Measurements from ENCODE around the gene PPCDC. TPM values are rescaled to one million over a fixed set of nuclear protein-coding genes. Genes with fewer than 3 reads are reported as not detected.
A peak's percentile ranks its signal among the peaks of the same experiment; 100 is the strongest.

The PPCDC gene
- total and polyA plus RNA-seq, 10 of the 15 experiments (the other 5 are each of a cell fraction or from before 2014, with no cell fraction given): 32.5 to 135 (median 55.0) TPM

- TF ChIP-seq STAT3 (IDR thresholded peaks at IDR 0.05; ENCODE audit: low read depth, low read length) (no peak), BRCA1 (IDR thresholded peaks at IDR 0.05; ENCODE audit: low read depth, low read length) (no peak), NRF1 (conservative IDR thresholded peaks at IDR 0.05; ENCODE audit: low read depth, low read length) (no peak), SP1 (IDR thresholded peaks at IDR 0.05; ENCODE audit: low read depth, low read length) (no peak), MEF2A (IDR thresholded peaks at IDR 0.05; ENCODE audit: insufficient read depth, low read depth, low read length) (peak; percentile 85), EP300 (IDR thresholded peaks at IDR 0.05; ENCODE audit: borderline replicate concordance in 1 of 2, control insufficient read depth in 1 of 2, low read depth in 2 of 2, low read length in 2 of 2) (peak; percentile 50 to 75; a peak in 3 of 4 replicates), ZNF592 (IDR thresholded peaks at IDR 0.05) (no peak), ELK1 (IDR thresholded peaks at IDR 0.05; ENCODE audit: low read depth, low read length) (no peak), SPI1 (IDR thresholded peaks at IDR 0.05; ENCODE audit: borderline replicate concordance, insufficient read depth, low read depth, low read length) (peak; percentile 60), NKRF (conservative IDR thresholded peaks at IDR 0.05) (no peak), POLR2AphosphoS2 (IDR thresholded peaks at IDR 0.05; ENCODE audit: low read depth, low read length) (no peak), YY1 (IDR thresholded peaks at IDR 0.05; ENCODE audit: low read depth, low read length) (no peak), IRF3 (IDR thresholded peaks at IDR 0.05) (no peak), BHLHE40 (IDR thresholded peaks at IDR 0.05; ENCODE audit: borderline replicate concordance in 1 of 2, low read depth in 2 of 2, low read length in 1 of 2) (peak in 1 of 2 experiments; percentile 6; a peak in 1 of 4 replicates), E2F4 (IDR thresholded peaks at IDR 0.05; ENCODE audit: low read depth, low read length) (no peak), PKNOX1 (IDR thresholded peaks at IDR 0.05) (no peak)
These were observed 14.6 kb upstream of the PPCDC start (continued) for GRCh38 chr15:75008629-75009326.

Data from GM12878 (cell line).